Cardiac atrium fibroblast (primary cell): ENCODE data around the gene FAM177B. TPM values are rescaled to one million over a fixed set of nuclear protein-coding genes. Genes with fewer than 3 reads are reported as not detected.

Source experiments
- total RNA-seq: library from RNA; depleted of rRNA; stranded (reverse); fragments of >200 nt; gene quantifications from 2 replicates; pipeline ENCODE4 v1.2.3, GENCODE V29; 2015

Gene FAM177B
- total RNA-seq: not detected in 2 replicates

DNA sequence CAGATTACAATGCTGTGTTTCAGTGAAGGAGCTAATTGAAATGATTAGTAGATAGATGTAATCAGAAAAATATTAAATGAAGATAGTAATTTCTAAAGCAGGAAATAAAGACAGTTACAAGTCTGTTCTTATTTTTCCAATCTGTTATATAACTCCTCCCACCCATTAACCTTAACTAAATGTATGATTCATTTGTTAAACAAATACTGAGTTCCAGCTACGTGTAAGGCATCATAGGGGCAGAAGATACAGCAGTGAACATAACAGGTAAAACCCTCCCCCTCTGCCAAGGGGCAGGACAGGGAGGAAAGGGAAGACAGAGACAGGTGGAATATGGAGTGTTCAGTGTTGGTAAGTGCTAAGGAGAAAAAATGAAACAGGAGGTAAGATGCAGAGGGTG is at the start of gene FAM177B:
Gene FAM177B, plus strand, starts transcription at position 231 of the 400 bp plus-strand sequence. CDS start 9,344 bp downstream, outside the sequence.

DNA sequence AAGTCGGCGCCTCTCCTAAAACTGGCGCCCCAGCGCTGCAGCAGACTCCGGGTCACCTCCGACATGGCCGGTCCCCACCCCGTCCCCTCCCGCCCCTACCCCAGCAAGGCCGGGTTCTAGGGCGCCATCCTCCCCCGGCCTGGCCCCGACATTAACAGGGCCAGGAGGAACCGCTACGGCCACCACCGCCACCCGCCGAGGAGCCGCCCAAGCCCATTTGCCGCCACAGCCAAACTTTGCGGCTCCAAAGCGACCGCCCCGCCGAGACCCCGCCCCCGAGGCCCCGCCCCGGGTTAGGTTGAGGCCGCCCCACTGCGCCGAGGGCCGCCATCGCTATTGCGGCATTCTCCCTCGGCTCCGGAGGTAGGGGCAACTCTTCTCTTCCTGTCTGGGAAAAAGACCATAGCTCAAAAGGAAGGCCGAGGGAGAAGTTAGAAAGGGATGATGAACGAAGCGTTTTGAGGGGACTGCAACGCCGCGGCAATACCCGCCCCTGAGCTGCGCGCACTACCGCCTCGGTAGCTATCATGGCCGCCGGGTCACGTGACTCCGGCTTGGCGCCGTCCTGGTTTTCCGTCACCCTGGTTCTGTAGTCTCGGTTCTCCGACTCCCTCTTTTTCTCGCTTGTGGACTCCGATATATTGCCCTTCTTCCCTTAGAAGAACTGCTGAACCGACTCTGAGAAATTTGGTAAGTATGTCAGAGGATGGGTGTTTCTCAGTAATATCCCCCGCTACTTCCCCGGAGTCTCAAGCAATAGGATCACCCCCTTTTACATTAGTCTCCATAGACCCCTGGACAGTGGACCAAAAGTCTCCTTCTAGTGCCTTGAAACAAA is 24.5 kb upstream of the FAM177B start, which contains the start of the genes AIDA and BROX:
Gene AIDA, minus strand, starts transcription at position 239 of the 838 bp plus-strand sequence. Its CDS starts 174 bp downstream, at position 65.
Gene BROX, plus strand, starts transcription at position 312 of the 838 bp plus-strand sequence. CDS start 3,136 bp downstream, outside the sequence.

Other genes with a start within 250 kb of the FAM177B start
- 0.36 and 1.1 TPM in 2 replicates for gene HHIPL2, start 189.1 kb upstream of the FAM177B start, total RNA-seq
- gene TAF1A, start 147.3 kb upstream of the FAM177B start, total RNA-seq: 6.3 and 10.0 TPM in 2 replicates
- gene MIA3, start 119.1 kb upstream of the FAM177B start, total RNA-seq: 26.6 and 41.3 TPM in 2 replicates
- 55.9 and 56.3 TPM in 2 replicates for gene AIDA, start 24.7 kb upstream of the FAM177B start, total RNA-seq
- gene BROX, start 24.6 kb upstream of the FAM177B start, total RNA-seq: 32.6 and 38.1 TPM in 2 replicates
- gene DISP1, start 77.8 kb downstream of the FAM177B start, total RNA-seq: 3.4 and 3.6 TPM in 2 replicates